Activated CD4-positive, alpha-beta T cell treated with anti-CD3 and anti-CD28 coated beads for 24 hours (primary cell): ENCODE data around the gene TIAM1.

ENCODE experiments used
- DNase-seq, 2 donors: peaks; one replicate each; pipeline ENCODE4 v3.0.0-alpha.2; 2020; ENCODE audit warnings: low read depth in 2 of 2

TIAM1 gene

GRCh38 chr21:31173881-31174555 is 170.0 kb downstream of the TIAM1 start:
- DNase-seq = peak in 1 of 2 donors; percentile 43

DNA sequence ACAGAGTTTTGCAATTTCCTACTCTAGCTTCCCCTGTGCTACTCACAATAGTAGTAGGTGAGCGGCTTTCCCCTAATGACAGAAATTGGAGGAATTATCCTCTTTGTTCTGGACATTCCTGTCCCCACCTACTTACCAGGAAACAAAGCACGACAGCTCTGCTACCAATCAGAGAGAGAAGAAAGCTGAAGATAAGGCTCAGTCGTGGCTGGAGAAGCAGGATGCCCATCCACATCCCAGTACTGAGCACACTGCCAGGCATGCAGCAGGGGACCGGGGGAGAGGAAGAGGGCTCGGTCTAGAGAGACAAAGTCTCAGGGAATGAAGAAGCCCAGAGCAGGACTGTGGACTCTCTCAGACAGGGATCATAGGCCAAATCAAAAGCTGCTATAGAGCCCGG is 171.7 kb downstream of the TIAM1 start:
- no peak for DNase-seq

- DNase-seq = no peak
These were observed 179.1 kb downstream of the TIAM1 start for GRCh38 chr21:31164713-31165694.

- DNase-seq = no peak
These were observed 181.2 kb downstream of the TIAM1 start for GRCh38 chr21:31162827-31163226.

GRCh38 chr21:31162079-31162699 is 181.9 kb downstream of the TIAM1 start:
- no peak for DNase-seq

DNA sequence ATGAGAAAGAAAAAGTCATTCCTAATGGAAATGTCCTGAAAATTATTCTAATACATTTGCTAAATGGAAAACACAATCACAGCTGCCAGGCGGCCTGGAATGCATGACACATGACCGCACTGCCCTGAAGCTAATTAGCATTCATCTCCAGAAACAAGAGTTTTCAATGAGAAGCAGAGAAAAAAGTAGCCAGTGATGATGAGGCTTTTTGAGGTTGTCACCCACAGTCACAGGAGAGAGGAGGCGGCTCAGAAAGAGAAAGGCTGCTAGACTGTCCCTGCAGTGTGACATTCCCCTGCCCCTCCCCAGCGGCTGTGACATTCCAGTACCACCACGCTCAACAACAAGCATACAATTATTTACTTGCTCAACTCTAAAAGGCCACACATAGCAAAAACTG is 182.9 kb downstream of the TIAM1 start:
- DNase-seq = no peak

- DNase-seq = no peak
These were observed 184.3 kb downstream of the TIAM1 start for GRCh38 chr21:31159808-31160207.

GRCh38 chr21:31158789-31159581 is 185.1 kb downstream of the TIAM1 start:
- no peak for DNase-seq

- DNase-seq = no peak
These were observed 186.3 kb downstream of the TIAM1 start for GRCh38 chr21:31157756-31158155.

DNA sequence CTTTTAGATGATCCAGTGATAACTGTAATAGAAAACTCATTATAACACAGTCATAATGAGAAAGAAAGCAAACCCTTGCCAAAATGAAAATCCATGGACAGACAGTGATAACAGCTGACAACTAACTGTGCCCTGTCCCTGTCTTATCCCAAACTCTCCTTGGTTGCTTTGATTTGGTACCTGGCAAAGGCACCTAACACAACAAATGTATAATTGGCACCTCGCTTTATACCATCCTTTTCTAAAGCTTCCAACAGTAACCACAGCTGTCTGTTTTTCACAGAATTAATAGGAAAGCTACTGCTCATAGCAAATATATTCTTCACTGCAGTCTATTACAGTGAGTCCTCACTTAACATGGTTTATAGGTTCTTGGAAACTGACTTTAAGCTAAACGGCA is 187.4 kb downstream of the TIAM1 start:
- no peak for DNase-seq

- DNase-seq = no peak
These were observed 187.9 kb downstream of the TIAM1 start for GRCh38 chr21:31156169-31156568.

GRCh38 chr21:31151156-31152045 is 192.7 kb downstream of the TIAM1 start:
- DNase-seq = no peak

- no peak for DNase-seq
These were observed 198.8 kb downstream of the TIAM1 start for GRCh38 chr21:31145274-31145673.

GRCh38 chr21:31143036-31143435 is 201.0 kb downstream of the TIAM1 start:
- no peak for DNase-seq

DNA sequence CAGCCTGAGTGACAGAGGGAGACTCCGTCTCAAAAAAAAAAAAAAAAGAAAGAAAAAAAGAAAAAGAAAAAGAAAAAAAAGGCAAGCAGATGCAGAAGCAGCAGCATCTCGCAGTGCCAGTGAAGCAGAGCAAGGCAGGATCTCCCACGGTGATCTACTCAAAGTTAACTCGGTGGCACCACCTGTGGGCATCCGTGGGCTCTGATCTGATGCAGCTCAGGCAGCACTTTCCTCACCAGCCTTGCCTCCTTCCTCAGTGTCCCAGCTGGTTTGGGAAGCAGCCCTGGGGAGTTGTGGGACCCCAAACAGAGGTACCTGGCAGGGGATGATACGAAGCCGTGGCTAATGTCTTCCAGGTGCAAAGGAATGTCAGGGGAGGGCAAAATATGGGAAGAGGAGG is 201.5 kb downstream of the TIAM1 start:
- DNase-seq = no peak

- DNase-seq = no peak
These were observed 202.6 kb downstream of the TIAM1 start for GRCh38 chr21:31141389-31142000.

DNA sequence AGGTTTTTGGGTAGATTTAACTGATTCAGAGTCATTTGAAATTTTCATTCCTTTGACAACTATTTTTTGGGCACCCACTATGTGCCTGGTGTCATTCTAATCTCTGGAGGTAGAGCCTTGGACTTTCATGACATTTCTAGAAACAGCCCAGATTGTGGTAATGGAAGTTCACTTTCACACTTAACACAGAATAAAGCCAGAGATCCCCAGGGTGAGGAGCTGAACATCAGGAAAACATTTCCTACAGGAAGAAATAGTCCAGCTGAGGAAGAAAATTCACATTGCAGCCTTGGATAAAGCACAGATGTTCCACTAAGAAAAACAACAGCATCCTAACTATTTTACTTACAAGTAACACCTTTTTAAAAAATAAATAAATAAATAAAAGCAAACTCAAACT is 203.4 kb downstream of the TIAM1 start:
- no peak for DNase-seq

GRCh38 chr21:31140025-31140424 is 204.0 kb downstream of the TIAM1 start:
- DNase-seq = no peak

- DNase-seq = no peak
These were observed 206.1 kb downstream of the TIAM1 start for GRCh38 chr21:31137960-31138359.

GRCh38 chr21:31136891-31137290 is 207.2 kb downstream of the TIAM1 start:
- DNase-seq = no peak
